Measurements from ENCODE around the gene ORAI3.

Gene ORAI3

DNA sequence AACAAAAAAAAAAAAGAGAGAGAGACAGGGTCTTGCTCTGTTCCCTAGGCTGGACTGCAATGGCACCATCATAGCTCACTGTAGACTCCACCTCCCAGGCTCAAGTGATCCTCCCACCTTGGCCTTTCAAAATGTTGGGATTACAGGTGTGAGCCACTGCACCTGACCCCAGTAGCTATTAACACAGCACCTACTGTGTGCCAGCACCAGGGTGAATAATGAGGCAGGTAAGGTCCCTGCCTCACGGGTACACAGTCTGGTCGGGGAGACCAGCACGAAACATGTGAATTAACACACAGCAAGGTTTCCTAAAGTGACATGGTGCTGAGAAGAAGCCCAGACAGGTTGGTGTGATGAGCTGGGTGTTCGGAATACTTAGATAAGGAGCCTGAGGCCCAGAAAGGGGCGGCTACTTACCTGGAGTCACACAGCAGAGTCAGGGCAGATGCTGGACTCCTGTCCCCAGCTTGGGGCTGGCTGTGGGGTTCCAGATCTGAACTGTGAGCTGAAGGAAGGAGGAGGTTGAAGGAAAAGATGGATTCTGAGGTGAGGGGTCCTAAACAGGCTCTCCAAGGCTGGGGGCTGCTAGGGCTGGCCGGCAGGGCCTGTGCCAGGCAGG, 36.0 kb upstream of the ORAI3 start:
- TF ChIP-seq TAF1 (IDR thresholded peaks at IDR 0.05; ENCODE audit: borderline replicate concordance, insufficient read depth, low read length) = no peak
- no peak for TF ChIP-seq REST (IDR thresholded peaks at IDR 0.05; ENCODE audit: insufficient read depth in 1 of 2, low read depth in 2 of 2, low read length in 2 of 2)
- TF ChIP-seq POLR2AphosphoS5 (IDR thresholded peaks at IDR 0.05; ENCODE audit: low read depth, low read length) = no peak
- no peak for TF ChIP-seq SIN3A (IDR thresholded peaks at IDR 0.05; ENCODE audit: borderline replicate concordance, insufficient read depth, low read length)
- TF ChIP-seq FOXP2 (optimal IDR thresholded peaks at IDR 0.05; ENCODE audit: borderline replicate concordance, extremely low read depth, extremely low read length, insufficient read depth) = no peak

DNA sequence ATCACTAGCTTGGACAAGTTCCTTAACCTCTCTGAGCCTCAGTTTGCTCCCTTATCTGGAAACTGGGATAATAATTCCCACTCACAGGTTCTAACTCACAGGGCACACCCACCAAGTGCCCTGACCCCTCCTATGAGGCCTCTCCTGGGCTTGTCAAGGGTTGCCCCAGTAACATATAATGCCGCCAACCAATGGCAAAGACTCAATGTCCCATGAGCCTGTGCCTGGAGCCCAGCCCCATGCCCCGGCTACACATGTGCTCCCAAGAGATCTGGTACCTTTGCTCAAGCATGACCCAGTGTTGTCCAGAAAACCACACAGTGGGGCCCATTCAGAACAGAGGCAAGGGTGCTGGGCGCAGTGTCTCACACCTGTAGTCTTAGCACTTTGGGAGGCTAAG, 34.0 kb upstream of the ORAI3 start:
- TF ChIP-seq TAF1 (IDR thresholded peaks at IDR 0.05; ENCODE audit: borderline replicate concordance, insufficient read depth, low read length) (no peak), REST (IDR thresholded peaks at IDR 0.05; ENCODE audit: insufficient read depth in 1 of 2, low read depth in 2 of 2, low read length in 2 of 2) (no peak), SIN3A (IDR thresholded peaks at IDR 0.05; ENCODE audit: borderline replicate concordance, insufficient read depth, low read length) (no peak), FOXP2 (optimal IDR thresholded peaks at IDR 0.05; ENCODE audit: borderline replicate concordance, extremely low read depth, extremely low read length, insufficient read depth) (no peak), POLR2AphosphoS5 (IDR thresholded peaks at IDR 0.05; ENCODE audit: low read depth, low read length) (no peak)

GRCh38 chr16:30918614-30919013, 30.3 kb upstream of the ORAI3 start:
- TF ChIP-seq SIN3A (IDR thresholded peaks at IDR 0.05; ENCODE audit: borderline replicate concordance, insufficient read depth, low read length) (no peak), TAF1 (IDR thresholded peaks at IDR 0.05; ENCODE audit: borderline replicate concordance, insufficient read depth, low read length) (no peak), REST (IDR thresholded peaks at IDR 0.05; ENCODE audit: insufficient read depth in 1 of 2, low read depth in 2 of 2, low read length in 2 of 2) (no peak), FOXP2 (optimal IDR thresholded peaks at IDR 0.05; ENCODE audit: borderline replicate concordance, extremely low read depth, extremely low read length, insufficient read depth) (no peak), POLR2AphosphoS5 (IDR thresholded peaks at IDR 0.05; ENCODE audit: low read depth, low read length) (no peak)

DNA sequence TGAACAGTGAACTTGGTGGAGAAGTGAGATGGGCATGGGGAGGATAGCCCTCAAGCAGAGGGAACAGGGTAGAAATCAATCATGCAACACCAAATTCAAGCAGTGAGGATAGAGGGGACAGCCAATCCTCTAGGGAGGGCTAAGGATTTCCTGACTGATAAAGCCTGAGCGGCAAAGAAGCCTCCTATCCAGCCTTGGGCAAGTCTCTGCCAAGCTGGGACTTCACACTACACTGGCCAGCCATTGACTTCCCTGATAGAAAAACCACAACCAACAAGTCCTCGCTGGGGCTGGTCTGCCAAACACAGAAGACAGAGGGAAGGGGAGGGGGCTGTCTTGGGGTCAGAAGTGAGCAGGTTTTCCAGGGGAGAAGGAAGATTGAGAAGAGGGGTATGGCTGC, 28.0 kb upstream of the ORAI3 start:
- TF ChIP-seq REST (IDR thresholded peaks at IDR 0.05; ENCODE audit: insufficient read depth in 1 of 2, low read depth in 2 of 2, low read length in 2 of 2) = no peak
- no peak for TF ChIP-seq SIN3A (IDR thresholded peaks at IDR 0.05; ENCODE audit: borderline replicate concordance, insufficient read depth, low read length)
- no peak for TF ChIP-seq FOXP2 (optimal IDR thresholded peaks at IDR 0.05; ENCODE audit: borderline replicate concordance, extremely low read depth, extremely low read length, insufficient read depth)
- TF ChIP-seq TAF1 (IDR thresholded peaks at IDR 0.05; ENCODE audit: borderline replicate concordance, insufficient read depth, low read length) = no peak
- TF ChIP-seq POLR2AphosphoS5 (IDR thresholded peaks at IDR 0.05; ENCODE audit: low read depth, low read length) = no peak

DNA sequence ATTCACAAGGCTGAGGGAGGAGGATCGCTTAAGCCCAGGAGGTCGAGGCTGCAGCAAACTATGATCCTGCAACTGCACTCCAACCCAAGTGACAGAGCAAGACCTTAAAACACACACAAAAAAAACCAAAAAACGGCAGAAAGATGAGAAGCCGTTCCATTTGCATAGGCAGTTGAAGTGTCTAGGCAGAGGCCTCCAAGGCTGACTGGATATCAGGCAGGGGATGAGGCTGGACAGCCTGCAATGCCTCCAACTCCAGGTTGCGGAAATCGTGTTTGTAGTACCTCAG, 27.5 kb upstream of the ORAI3 start:
- TF ChIP-seq TAF1 (IDR thresholded peaks at IDR 0.05; ENCODE audit: borderline replicate concordance, insufficient read depth, low read length) (no peak), REST (IDR thresholded peaks at IDR 0.05; ENCODE audit: insufficient read depth in 1 of 2, low read depth in 2 of 2, low read length in 2 of 2) (0 out of 4 replicates have a peak, but pooled peaks of 1 of the 2 experiments have one; percentile 38), SIN3A (IDR thresholded peaks at IDR 0.05; ENCODE audit: borderline replicate concordance, insufficient read depth, low read length) (no peak)

Data from PFSK-1 (cell line).